Measurements from ENCODE around the gene PGBD5. TPM values are rescaled to one million over a fixed set of nuclear protein-coding genes. Genes with fewer than 3 reads are reported as not detected.

Gene PGBD5
- total and polyA plus RNA-seq, 2 of the 13 experiments (the other 11 are each of a cell fraction or from before 2014, with no cell fraction given) = 0.04 to 0.13 TPM

DNA sequence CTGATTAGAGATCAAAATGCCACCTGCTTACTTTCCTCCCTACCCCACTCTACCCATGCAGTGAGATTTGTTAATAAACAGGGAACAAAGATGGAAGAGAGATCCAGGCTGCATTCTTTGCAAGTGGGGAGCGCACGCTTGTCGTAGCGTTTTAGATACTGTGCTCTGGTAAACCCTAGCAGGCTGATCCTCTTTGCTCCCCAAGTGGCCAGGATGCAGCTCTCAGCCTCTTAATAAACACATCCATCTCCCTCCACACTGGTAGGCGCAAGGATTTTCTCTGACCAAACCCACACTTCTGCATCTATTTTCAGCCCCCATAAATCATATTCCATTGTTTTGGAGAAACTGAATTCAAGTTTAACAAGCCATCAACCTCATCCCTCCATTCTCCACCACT lies 2.9 kb downstream of the PGBD5 start (continued):
- TF ChIP-seq, protein P1, sequence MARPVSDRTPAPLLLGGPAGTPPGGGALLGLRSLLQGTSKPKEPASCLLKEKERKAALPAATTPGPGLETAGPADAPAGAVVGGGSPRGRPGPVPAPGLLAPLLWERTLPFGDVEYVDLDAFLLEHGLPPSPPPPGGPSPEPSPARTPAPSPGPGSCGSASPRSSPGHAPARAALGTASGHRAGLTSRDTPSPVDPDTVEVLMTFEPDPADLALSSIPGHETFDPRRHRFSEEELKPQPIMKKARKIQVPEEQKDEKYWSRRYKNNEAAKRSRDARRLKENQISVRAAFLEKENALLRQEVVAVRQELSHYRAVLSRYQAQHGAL (CRISPR knock-in tag; IDR thresholded peaks at IDR 0.05; ENCODE audit: not compliant biosample characterization) = no peak

DNA sequence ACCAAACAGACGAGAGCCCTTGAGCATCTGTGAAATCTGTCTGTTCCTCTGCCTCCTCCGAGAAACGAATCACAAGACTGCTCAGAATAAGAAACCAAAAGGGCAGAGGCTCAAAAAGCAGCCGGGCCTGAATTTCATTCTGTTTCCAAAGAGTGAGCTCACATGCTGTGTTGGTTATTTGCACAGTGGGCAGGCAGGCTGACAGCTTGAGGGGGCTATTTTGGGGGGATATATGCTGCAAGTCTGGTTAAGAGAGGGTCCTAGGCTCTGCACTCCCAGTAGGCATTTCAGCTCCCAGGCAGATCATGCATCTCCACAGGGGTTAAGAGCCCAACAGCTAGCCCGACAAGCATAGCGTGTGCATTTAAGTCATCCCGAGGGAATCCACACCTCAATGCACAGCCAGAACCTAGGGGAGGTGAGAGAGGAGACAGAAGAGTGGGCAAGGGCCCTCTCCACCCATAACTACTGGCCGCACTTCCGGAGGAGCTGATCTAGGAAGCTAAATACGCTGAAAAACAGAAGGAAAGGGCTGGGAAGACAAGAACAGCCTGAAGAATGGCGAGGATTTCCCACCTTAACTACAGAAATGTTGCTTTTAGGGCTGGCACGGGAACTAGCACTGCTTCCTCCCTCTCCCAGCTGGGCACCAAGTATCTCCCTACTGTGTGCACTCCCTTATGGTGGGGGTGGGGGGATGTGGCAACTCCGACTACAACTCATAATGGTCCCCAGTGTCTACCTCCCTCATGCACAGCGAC lies 3.7 kb downstream of the PGBD5 start:
- Histone ChIP-seq H3K9me3 (ENCODE audit: low read length) (no peaks in the 10 kb centered on the region), H3K27me3 (ENCODE audit: control insufficient read depth in 1 of 2, insufficient read depth in 2 of 2, low read length in 2 of 2) (peaks cover 9 to 41% of the 10 kb centered on the region in 2 experiments; a peak in 4 of 5 replicates), H3K4me2 (ENCODE audit: low read depth, low read length) (no peak overlapping the region), H3K9ac (ENCODE audit: insufficient read depth, low read depth, low read length) (no peak overlapping the region), H2AFZ (ENCODE audit: low read length) (no peak overlapping the region), H3K79me2 (ENCODE audit: insufficient read depth, low read length) (no peaks in the 10 kb centered on the region), H3K4me3 (replicated peaks in 1 of 3; ENCODE audit: insufficient read depth in 1 of 3, low read depth in 2 of 3, low read length in 3 of 3) (no peak overlapping the region), H4K20me1 (ENCODE audit: insufficient read depth, low read length) (peaks cover 3% of the 10 kb centered on the region; the same call in 1 of the 2 replicates), H3K4me1 (ENCODE audit: insufficient read depth, low read length) (no peaks in the 10 kb centered on the region), H3K36me3 (replicated peaks in 1 of 2; ENCODE audit: control insufficient read depth in 1 of 2, insufficient read depth in 2 of 2, low read length in 2 of 2) (no peaks in the 10 kb centered on the region), H3K27ac (ENCODE audit: extremely low read length, insufficient read depth, low read length) (no peak overlapping the region)
- in situ Hi-C loops (cut with HindIII; ENCODE audit: extremely low pct_ligation_motif_present, low pct_unique_long_range_greater_than_20kb) = no loop called here
- POLR2A ChIA-PET = no interaction called here
- CTCF ChIA-PET (ENCODE audit: low intra/inter-chr PET ratio, low total read pairs) = no interaction called here
- intact Hi-C loops (cut with micrococcal nuclease; ENCODE audit: unreplicated experiment) = no loop called here
- FAIRE-seq = no peak
- BruUV-seq (replicated peaks) = no TSS peak
- no peak for ATAC-seq
- no peak for DNase-seq (ENCODE audit: low spot score)
- WGBS (ENCODE audit: low lambda C conversion rate) = 28% methylated on average over 14 of the region's 14 CpGs
- TF ChIP-seq RBAK (CRISPR knock-in tag; IDR thresholded peaks at IDR 0.05) (no peak), FLYWCH1 (CRISPR knock-in tag; IDR thresholded peaks at IDR 0.05) (no peak), ZNF547 (CRISPR knock-in tag; IDR thresholded peaks at IDR 0.05) (no peak), KLF12 (CRISPR knock-in tag; IDR thresholded peaks at IDR 0.05; ENCODE audit: borderline replicate concordance) (no peak), PLRG1 (conservative IDR thresholded peaks at IDR 0.05) (no peak), FOXK2 (IDR thresholded peaks at IDR 0.05) (no peak), ZNF775 (CRISPR knock-in tag; IDR thresholded peaks at IDR 0.05; ENCODE audit: borderline replicate concordance) (no peak), ZNF431 (CRISPR knock-in tag; IDR thresholded peaks at IDR 0.05; ENCODE audit: borderline replicate concordance, low read depth) (no peak)
- TF ChIP-seq, protein P2, sequence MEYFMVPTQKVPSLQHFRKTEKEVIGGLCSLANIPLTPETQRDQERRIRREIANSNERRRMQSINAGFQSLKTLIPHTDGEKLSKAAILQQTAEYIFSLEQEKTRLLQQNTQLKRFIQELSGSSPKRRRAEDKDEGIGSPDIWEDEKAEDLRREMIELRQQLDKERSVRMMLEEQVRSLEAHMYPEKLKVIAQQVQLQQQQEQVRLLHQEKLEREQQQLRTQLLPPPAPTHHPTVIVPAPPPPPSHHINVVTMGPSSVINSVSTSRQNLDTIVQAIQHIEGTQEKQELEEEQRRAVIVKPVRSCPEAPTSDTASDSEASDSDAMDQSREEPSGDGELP (IDR thresholded peaks at IDR 0.05; ENCODE audit: borderline replicate concordance, low read depth) = no peak
- TF ChIP-seq, protein P3, sequence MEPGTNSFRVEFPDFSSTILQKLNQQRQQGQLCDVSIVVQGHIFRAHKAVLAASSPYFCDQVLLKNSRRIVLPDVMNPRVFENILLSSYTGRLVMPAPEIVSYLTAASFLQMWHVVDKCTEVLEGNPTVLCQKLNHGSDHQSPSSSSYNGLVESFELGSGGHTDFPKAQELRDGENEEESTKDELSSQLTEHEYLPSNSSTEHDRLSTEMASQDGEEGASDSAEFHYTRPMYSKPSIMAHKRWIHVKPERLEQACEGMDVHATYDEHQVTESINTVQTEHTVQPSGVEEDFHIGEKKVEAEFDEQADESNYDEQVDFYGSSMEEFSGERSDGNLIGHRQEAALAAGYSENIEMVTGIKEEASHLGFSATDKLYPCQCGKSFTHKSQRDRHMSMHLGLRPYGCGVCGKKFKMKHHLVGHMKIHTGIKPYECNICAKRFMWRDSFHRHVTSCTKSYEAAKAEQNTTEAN (CRISPR knock-in tag; conservative IDR thresholded peaks at IDR 0.05) = no peak
- TF ChIP-seq, protein P4, sequence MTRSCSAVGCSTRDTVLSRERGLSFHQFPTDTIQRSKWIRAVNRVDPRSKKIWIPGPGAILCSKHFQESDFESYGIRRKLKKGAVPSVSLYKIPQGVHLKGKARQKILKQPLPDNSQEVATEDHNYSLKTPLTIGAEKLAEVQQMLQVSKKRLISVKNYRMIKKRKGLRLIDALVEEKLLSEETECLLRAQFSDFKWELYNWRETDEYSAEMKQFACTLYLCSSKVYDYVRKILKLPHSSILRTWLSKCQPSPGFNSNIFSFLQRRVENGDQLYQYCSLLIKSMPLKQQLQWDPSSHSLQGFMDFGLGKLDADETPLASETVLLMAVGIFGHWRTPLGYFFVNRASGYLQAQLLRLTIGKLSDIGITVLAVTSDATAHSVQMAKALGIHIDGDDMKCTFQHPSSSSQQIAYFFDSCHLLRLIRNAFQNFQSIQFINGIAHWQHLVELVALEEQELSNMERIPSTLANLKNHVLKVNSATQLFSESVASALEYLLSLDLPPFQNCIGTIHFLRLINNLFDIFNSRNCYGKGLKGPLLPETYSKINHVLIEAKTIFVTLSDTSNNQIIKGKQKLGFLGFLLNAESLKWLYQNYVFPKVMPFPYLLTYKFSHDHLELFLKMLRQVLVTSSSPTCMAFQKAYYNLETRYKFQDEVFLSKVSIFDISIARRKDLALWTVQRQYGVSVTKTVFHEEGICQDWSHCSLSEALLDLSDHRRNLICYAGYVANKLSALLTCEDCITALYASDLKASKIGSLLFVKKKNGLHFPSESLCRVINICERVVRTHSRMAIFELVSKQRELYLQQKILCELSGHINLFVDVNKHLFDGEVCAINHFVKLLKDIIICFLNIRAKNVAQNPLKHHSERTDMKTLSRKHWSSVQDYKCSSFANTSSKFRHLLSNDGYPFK (CRISPR knock-in tag; IDR thresholded peaks at IDR 0.05; ENCODE audit: borderline replicate concordance) = no peak
- TF ChIP-seq, protein P5, sequence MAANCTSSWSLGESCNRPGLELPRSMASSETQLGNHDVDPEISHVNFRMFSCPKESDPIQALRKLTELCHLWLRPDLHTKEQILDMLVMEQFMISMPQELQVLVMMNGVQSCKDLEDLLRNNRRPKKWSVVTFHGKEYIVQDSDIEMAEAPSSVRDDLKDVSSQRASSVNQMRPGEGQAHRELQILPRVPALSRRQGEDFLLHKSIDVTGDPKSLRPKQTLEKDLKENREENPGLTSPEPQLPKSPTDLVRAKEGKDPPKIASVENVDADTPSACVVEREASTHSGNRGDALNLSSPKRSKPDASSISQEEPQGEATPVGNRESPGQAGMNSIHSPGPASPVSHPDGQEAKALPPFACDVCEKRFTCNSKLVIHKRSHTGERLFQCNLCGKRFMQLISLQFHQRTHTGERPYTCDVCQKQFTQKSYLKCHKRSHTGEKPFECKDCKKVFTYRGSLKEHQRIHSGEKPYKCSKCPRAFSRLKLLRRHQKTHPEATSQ (CRISPR knock-in tag; IDR thresholded peaks at IDR 0.05; ENCODE audit: borderline replicate concordance) = no peak
